NT2/D1 (cell line): ENCODE measurements around the gene PSME1.

ENCODE experiments used
- YY1 ChIP-seq: IDR thresholded peaks from 2 replicates; pipeline ENCODE4 v1.6.1; 2011; ENCODE audit not compliant: insufficient read length, insufficient read depth
- ZNF274 ChIP-seq: IDR thresholded peaks from 2 replicates; pipeline ENCODE4 v1.6.1; 2011; ENCODE audit warnings: mild to moderate bottlenecking, low read depth, low read length

GRCh38 chr14:24144451-24144850, 8.5 kb downstream of the PSME1 start:
- TF ChIP-seq YY1 = no peak
- no peak for TF ChIP-seq ZNF274
